NCI-H1092 treated with DMSO at 0.1 percent for 48 hours (cell line): ENCODE results near the gene TMEM203.
A peak's percentile ranks its signal among the peaks of the same experiment; 100 is the strongest.

Source experiments
- DNase-seq: peaks from one replicate; lab custom pipeline; 2025; lab: John Stamatoyannopoulos, UW

TMEM203 gene

DNA sequence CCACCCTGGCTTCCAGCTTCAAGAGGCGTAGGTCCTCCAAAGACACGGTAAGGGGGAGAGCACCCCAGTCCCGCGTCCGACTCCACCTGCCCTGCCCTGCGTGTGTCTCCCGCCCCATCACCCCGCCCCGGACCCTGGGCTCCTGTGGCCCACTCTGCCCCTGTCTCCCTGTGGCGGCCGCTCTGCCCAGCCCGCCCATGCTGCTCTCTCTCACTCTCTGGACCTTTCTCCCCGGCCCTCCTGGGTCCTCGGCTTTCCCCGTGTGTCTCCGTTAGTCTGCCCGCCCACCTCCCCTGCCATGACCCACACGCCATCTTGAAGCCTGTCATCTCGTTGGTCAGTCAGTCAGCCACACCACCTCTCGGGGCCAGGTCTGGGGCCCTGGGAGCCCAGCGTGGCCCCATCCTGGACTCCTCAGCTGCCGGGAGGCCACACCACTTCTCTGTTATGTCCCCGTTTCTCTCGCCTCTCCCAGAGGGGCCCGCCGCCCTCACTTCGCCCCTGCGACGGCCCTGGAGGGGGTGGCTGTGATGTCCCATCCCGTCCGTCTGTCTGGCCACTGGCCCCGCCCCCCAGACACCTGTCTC is 40.1 kb downstream of the TMEM203 start:
- DNase-seq = no peak

DNA sequence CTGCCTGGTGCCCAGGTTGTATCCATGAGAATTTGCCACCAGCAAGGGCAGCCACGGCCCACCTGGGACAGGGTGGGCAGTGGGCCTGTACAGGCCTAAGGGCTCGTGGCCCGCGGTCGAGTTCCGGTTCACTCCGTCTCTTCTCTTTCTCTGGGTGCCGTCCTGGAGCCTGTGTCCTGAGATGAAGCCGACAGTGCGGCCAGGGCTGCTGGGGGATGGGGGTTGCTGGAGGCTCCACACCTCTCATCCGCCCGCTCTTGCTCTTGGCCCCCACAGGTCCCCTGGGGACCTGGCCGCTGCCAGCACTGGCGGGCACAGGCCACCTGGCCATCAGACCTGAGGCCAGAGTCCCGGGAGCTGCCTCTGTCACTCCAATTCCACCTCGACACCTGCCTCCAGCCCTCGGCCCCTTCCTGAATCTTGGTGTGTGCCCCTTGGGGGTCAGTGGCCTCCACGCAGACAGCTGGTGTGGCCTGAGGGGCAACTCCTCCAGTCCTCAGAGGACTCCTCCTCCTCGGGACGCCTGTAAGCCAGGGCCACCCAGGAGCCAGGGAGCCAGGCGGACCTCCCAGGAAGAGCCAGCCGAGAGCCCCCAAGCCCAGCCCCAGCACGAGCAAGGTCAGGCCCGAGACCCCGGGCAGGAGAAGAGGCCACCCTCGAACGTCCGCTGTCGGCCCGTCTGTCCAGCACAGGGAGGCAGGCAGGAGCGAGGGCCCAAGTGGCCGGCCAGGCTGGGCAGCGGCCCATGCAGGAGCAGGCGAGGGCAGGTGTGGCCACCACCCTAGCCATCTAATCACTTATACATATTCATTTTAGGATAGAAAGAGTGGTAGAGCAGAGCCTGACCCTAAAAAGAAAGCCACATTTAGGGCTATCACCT is 40.8 kb downstream of the TMEM203 start:
- no peak for DNase-seq

DNA sequence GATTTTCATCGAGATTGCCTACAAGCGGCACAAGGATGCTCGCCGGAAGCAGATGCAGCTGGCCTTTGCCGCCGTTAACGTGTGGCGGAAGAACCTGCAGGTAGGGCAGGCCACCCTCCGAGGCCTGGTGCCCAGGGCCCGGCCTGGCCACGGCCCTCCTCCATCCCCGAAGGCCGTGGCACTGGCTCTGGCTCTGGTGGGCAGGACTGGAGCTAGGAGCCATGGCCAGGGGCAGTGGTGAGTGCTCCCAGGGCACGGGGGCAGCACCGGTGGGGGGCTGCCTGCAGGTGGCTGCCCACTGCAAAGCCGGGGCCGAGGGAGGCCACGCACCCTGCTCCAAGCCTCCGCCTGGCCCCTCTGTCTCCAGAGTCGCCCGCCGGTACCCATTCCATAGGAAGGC is 41.6 kb downstream of the TMEM203 start:
- no peak for DNase-seq

DNA sequence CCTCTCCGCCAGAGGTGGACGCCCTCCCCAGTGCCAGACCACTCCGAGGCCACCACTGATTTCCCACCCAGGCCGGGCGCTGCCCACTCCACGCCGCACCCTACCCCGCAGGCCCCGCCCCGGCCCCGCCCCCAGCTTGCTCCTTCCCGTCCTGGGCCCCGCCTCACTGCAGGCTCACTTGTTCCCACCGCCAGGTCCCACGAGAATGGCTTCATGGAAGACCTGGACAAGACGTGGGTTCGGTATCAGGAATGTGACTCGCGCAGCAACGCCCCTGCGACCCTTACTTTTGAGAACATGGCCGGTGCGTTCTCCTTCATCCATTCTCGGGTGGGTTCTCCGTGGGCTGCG is 42.1 kb downstream of the TMEM203 start:
- no peak for DNase-seq

DNA sequence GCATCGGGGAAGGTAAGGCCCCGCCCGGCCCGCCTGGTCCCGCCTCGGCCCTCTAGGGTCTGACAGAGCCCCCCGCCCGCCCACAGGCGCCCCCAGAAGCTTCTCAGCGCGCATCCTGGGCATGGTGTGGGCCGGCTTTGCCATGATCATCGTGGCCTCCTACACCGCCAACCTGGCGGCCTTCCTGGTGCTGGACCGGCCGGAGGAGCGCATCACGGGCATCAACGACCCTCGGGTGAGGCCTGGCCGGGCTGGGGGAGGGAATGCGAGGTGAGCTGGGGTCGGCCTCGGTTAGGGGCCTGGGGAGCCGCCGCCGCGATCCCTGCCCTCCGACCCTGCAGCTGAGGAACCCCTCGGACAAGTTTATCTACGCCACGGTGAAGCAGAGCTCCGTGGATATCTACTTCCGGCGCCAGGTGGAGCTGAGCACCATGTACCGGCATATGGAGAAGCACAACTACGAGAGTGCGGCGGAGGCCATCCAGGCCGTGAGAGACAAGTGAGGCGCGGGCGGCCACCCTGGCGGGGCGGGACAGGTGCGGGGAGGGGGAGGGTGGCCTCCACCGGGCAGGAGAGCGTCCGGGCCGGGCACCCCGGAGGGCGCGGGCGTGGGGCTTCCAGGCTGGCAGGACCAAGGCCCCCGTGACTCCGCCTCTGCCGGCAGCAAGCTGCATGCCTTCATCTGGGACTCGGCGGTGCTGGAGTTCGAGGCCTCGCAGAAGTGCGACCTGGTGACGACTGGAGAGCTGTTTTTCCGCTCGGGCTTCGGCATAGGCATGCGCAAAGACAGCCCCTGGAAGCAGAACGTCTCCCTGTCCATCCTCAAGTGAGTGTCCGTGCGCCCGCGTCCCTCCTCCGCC is 42.7 kb downstream of the TMEM203 start:
- DNase-seq = peak; percentile 10

DNA sequence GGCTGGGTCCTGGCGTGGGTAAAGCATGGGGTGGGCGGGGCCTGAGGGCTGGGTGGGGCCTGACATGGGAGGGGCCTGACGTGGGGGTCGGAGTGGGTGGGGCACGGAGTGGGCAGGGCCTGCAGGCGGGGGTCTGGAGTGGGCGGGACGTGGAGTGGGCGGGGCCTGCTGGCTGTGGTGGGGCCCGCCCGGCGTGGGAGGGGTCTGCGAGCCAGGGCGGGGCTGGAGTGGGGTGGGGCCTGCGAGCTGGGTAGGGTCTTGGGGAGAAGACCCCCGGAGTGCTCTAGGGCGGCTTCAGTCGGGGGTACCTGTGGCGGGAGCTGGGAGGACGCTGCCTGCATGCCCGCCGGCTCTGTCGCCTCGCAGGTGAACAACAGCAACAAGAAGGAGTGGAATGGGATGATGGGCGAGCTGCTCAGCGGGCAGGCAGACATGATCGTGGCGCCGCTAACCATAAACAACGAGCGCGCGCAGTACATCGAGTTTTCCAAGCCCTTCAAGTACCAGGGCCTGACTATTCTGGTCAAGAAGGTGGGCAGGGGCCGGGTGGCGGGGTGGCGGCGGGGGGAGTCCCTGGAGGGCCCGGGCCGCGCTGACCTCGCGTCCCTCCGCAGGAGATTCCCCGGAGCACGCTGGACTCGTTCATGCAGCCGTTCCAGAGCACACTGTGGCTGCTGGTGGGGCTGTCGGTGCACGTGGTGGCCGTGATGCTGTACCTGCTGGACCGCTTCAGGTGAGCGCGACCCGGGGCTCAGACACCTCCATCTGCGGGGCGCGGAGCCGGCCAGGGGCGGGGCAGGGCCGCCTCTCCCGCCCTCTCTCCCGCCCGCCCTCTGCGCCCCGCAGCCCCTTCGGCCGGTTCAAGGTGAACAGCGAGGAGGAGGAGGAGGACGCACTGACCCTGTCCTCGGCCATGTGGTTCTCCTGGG is 43.6 kb downstream of the TMEM203 start:
- no peak for DNase-seq

DNA sequence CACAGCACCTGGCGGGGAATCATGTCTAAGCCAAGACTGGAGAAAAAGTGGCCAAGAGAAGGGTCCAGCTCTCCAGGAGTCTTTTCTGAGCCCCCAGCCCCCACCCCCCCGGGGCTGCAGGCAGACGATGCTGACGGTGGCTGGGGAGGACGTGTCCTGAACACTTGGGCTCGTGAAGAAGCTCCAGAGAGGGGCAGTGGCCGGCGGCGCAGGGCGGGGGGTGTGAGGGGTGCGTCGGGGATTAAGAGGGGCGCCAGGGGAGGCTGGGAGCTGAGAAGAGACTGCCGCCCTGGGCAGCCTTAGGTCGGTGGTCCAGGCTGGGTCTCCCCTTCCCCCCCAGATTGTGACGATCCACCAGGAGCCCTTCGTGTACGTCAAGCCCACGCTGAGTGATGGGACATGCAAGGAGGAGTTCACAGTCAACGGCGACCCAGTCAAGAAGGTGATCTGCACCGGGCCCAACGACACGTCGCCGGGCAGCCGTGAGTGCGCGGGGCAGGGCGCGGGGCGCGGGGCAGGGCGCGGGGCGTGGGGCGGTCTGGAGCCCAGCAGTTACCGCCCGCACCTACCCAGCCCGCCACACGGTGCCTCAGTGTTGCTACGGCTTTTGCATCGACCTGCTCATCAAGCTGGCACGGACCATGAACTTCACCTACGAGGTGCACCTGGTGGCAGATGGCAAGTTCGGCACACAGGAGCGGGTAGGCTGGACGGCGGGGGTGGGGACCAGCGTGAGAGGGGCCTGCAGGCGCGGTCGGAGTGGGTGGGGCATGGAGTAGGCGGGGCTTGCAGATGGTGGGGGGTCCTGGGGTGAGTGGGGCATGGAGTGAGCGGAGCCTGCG is 44.5 kb downstream of the TMEM203 start:
- DNase-seq = no peak

DNA sequence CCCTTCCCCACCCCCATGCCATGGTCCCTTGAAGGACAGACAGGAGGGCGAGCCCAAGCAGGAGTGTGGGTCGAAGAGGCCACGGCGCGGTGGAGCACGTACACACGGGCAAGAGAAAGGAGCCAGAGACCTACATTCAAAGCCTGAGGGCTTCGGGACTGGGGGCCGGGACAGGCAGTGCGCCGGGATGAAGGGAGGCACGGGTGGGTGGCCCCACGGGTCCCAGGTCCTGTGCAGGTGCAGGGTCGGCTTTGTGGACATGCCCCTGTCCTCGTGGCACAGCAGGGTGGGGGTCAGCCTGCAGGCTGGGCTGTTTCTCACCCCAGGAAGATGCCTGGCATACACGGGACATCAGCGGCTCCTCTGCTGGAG is 45.4 kb downstream of the TMEM203 start:
- DNase-seq = no peak

DNA sequence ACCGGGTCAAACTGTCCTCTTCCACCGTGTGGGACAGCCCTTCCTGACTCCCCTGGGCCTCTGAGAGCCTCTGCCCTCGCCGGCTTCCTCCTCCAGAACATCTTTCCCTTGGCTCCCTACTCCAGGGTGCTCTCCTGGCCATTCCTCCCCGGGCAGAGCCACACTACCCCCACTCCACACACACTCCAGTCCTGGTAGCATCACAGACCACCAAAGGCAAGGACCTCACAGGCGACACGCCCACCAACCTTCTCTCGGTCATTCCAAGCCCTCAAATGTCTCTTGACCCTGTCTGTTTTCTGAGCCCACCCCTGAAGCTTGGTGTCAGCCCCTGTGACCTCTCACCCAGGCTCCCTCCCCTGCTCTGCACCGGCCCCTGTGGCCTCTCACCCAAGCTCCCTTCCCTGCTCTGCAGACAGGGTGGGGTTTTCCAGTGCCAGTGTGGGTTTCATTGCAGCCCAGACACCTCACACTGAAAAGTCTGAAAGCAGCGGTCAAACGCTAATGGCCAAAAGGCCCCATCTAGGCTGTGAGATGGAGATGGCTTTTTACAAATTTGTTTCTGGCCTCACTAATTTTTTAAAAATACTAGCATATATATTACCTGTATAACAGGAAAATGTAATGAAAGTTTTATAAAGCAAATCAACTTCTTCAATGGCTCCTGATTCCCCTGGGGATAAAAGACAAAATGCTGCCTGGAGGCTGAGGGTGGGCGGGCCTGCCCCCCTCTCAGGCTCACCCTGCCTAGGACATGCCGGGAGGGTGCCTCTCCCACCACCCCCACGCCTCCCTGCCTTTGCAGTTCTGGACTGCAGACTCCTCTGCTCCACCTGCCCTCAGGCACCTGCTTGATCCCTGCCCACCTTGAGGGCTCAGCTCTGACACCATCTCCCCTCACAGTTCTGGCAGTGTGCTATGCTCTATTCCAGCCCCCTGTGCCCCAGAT is 46.1 kb downstream of the TMEM203 start:
- no peak for DNase-seq

DNA sequence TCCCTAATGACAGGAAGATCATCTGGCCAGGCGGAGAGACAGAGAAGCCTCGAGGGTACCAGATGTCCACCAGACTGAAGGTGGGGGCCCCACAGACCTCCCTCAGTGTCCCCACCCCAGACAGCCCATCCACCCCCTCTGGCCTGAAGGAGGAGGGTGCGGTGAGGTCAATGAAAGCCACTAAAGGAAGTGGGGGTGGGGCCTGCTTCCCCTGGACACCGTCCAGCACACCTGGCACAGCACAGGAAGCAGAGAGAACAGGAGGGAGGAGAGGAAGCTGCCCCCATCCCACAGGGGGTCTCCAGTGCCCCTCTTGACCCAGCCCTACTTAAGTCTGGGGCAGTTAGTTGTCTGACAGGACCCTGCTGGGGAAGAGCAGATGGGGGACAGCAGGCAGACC is 46.8 kb downstream of the TMEM203 start:
- DNase-seq = no peak

DNA sequence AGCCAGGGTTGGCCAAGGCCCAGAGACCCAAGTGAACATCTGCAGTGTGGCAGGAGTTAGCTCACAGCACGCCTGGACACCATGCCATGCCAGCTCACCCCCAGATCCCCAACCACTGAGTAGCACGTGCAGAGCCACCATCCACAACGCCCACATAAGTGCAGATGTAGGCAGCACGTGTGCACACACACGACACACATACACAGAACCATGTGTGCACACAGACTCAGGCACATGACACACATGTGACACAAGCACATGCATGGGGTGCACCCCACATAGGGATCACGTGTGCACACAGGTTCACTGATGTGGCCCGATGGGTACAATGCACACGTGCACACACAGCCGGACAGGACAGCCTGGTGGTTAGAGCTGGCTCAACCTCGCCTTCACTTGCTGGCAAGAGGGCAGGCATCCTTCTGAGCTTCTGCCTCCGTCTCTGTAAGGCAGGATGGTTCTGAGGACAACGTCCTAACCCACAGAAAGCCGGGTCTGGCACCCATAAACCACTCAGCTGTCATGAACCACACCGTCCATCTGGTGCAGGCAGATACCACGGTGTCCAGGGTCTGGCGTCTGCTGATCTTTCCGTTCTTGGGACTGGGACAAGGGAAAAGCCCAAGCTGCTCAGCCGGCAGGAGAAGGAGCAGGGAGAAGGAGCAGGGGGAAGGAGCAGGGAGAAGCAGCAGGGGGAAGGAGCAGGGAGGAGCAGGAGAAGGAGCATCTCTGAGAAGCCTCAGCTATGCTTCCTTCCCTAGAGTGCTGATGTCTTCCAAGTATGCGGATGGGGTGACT is 47.6 kb downstream of the TMEM203 start:
- DNase-seq = no peak

DNA sequence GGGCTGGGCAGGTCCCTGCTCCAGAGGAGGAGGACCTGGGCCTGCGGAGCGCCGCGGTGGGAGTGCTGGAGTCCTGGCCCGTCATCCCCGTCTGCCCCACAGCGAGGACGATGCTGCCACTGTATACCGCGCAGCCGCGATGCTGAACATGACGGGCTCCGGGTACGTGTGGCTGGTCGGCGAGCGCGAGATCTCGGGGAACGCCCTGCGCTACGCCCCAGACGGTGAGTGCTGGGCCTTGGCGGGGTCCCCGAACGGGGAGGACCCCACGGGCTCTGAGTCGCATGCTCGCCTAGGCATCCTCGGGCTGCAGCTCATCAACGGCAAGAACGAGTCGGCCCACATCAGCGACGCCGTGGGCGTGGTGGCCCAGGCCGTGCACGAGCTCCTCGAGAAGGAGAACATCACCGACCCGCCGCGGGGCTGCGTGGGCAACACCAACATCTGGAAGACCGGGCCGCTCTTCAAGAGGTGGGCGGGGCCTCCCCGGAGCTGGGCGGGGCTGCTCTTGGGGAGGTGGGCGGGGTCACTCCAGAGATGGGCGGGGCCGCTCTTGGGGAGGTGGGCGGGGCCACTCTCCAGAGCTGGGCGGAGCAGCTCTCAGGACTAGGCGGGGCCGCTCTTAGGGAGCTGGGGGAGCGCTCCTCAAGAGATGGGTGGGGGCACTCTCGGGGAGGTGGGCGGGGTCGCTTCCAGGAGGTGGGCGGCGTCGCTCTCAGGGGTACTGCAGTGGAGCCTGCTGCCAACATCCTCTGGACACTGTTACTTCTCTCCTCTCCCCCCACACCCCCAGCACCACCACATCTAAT is 48.7 kb downstream of the TMEM203 start:
- DNase-seq = no peak
